Mesodermal cell (in vitro differentiated cells): ENCODE results near the gene MAN2B1.
"Not testable (repeated sequence)": the region's sequence is repeated elsewhere in the genome, so short reads cannot be mapped to it uniquely, and the experiment has no call there.

Experiments
- H3K27ac ChIP-seq: 2 replicates; pipeline ENCODE4 v1.7.0; 2013; ENCODE audit warnings: mild to moderate bottlenecking, low read depth, low read length, moderate library complexity; ENCODE audit not compliant: severe bottlenecking
- H3K36me3 ChIP-seq: 2 replicates; pipeline ENCODE4 v1.7.1; 2013; ENCODE audit warnings: mild to moderate bottlenecking, low read length, moderate library complexity; ENCODE audit not compliant: control insufficient read depth, insufficient read depth
- H3K4me1 ChIP-seq: one replicate; pipeline ENCODE4 v1.7.1; 2013; ENCODE audit warnings: mild to moderate bottlenecking, low read length; ENCODE audit not compliant: insufficient read depth, control insufficient read depth, poor library complexity, severe bottlenecking
- H3K4me3 ChIP-seq: 2 replicates; pipeline ENCODE4 v1.7.0; 2013; ENCODE audit warnings: low read length, control low read depth, mild to moderate bottlenecking; ENCODE audit not compliant: insufficient read depth, poor library complexity, severe bottlenecking; ENCODE audit errors: extremely low read depth
- H3K9me3 ChIP-seq: 2 replicates; pipeline ENCODE4 v1.7.1; 2013; ENCODE audit warnings: mild to moderate bottlenecking, low read length, moderate library complexity; ENCODE audit not compliant: control insufficient read depth
- WGBS, 2 experiments: methylation state at CpG; one replicate each; pipeline ENCODE4 v1.1.5; 2013; ENCODE audit warnings: missing lambda C conversion rate in 2 of 2; ENCODE audit not compliant: insufficient coverage in 2 of 2; 5-methylcytosine and 5-hydroxymethylcytosine counted together

The MAN2B1 gene

GRCh38 chr19:12701596-12702282 is 35.2 kb upstream of the MAN2B1 start:
- Histone ChIP-seq H3K27ac (no peak overlapping the region), H3K4me1 (no peaks in the 10 kb centered on the region), H3K36me3 (peaks cover 82% of the 10 kb centered on the region), H3K4me3 (no peak overlapping the region), H3K9me3 (no peaks in the 10 kb centered on the region)
- WGBS, 2 experiments: 96 to 98% methylated on average over 30 to 32 of the region's 33 CpGs

GRCh38 chr19:12698138-12698537 is 31.6 kb upstream of the MAN2B1 start:
- H3K4me1 ChIP-seq: peaks cover 4% of the 10 kb centered on the region
- no peak overlapping the region for H3K27ac ChIP-seq
- H3K4me3 ChIP-seq: no peak overlapping the region
- H3K36me3 ChIP-seq: peaks cover 46% of the 10 kb centered on the region
- no peaks in the 10 kb centered on the region for H3K9me3 ChIP-seq
- 85 to 96% methylated on average over 4 to 5 of the region's 6 CpGs for WGBS, 2 experiments

- 94 to 97% methylated on average over 22 of the region's 22 CpGs for WGBS, 2 experiments
- not testable (repeated sequence) for H3K9me3 ChIP-seq, H3K4me3 ChIP-seq, H3K27ac ChIP-seq, H3K4me1 ChIP-seq
- H3K36me3 ChIP-seq: peaks cover 46% of the 10 kb centered on the region
Measured at GRCh38 chr19:12697425-12697824, 30.9 kb upstream of the MAN2B1 start.

DNA sequence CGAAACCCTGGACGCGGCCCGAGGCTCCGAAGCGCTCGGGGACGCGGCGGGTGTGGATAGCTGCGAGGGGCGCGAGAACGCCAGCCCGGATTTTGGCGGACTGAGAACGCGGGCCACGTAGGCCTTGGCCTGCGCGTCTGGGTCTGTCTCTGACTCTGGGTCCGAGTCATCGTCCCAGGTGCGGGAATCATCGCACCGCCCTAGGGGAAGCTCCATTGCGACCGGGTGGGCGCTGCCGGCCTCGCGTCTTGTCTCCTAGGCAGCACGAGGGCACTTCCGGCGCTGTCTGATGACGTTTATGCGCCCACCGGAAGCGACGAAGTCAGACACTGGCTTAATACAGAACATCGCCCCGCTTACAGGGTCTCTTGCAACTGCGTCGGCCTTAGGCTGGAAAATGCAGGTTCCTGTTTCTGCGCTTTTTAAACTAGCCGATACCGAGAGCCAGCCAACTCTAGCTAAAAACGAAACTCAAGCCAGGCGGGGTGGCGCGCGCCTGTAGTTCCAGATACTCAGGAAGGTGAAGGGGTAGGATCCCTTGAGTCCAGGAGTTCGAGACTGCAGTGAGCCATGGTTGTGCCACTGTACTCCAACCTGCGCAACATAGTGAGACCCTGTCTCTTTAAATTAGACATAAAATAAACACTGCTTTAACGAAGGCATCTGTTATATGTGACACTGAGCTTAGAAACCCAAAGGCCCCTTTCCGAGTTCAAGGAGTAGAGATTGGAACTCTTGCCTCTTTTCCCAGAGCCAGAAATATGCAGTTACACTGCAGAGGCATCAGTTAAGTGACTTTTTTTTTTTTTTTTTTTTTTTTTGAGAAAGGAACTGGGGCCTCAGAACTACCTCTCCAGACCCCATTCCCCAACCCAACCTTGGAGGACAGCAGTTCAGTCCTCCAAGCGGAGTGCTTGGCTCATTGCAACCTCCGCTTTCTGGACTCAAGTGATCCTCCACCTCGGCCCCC is 30.1 kb upstream of the MAN2B1 start, which contains the start of gene FBXW9:
Gene FBXW9 (minus strand): TSS at position 266 of the 970 bp plus-strand sequence. CDS start 50 bp downstream, at position 216.
- WGBS, 2 experiments: 12% methylated on average over 51 to 56 of the region's 59 CpGs
- Histone ChIP-seq H3K36me3 (peaks cover 38% of the 10 kb centered on the region), H3K4me1 (peaks cover 4% of the 10 kb centered on the region), H3K4me3 (peak within 1 kb of the TSS; percentile 66), H3K27ac (peak within 1 kb of the TSS; percentile 91), H3K9me3 (no peaks in the 10 kb centered on the region)

- no peaks in the 10 kb centered on the region for H3K9me3 ChIP-seq
- H3K4me1 ChIP-seq: peaks cover 4% of the 10 kb centered on the region
- H3K27ac ChIP-seq: no peak overlapping the region
- H3K36me3 ChIP-seq: peaks cover 31% of the 10 kb centered on the region
- 3 to 6% methylated on average over 24 to 29 of the region's 36 CpGs for WGBS, 2 experiments
- peak overlapping the region; percentile 66 for H3K4me3 ChIP-seq
Measured at GRCh38 chr19:12695997-12696365, 29.4 kb upstream of the MAN2B1 start.

DNA sequence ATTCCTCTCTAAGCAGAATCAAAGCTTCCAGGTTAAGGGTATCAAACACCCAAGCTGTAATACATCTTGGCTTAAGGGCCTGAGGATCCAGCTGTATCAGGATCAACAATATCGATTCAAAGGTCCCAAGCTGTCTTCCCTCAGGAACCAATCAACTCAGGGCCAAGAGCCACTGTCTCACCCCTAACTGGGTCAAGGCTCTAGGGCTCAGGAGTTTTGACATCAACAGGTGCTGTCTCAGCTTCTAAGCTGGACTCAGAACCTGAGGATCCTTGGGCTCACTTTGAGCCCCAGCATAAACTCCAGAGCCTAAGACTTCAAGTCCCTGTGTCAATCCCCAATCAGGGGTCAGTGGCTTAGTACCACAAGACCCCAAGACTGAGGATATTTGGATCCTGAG is 29.0 kb upstream of the MAN2B1 start:
- H3K4me1 ChIP-seq: peaks cover 4% of the 10 kb centered on the region
- H3K27ac ChIP-seq: no peak overlapping the region
- 90 to 100% methylated on average over 1 of the region's 1 CpG for WGBS, 2 experiments
- H3K9me3 ChIP-seq: no peaks in the 10 kb centered on the region
- peaks cover 27% of the 10 kb centered on the region for H3K36me3 ChIP-seq
- peak overlapping the region; percentile 66 for H3K4me3 ChIP-seq

DNA sequence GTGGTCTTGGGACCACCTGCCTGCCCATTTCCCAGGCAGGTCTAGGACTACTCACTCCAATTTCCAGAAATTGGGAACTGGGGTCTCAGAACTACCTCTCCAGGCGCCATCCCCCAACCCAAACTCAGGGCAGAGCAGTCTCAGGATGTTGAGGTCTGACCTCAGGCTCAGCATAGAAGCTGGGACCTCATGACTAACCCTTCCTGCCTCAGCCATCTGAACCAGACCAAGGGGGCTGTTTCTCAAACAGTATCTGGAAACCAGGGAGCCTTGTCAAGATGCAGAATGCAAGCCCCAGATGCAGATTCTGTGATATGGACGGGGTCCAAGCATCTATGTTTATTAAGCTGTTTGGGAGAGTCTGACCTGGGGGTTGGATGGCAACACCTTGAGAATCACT is 28.6 kb upstream of the MAN2B1 start:
- WGBS, 2 experiments: 86 to 100% methylated on average over 2 of the region's 2 CpGs
- H3K36me3 ChIP-seq: peaks cover 25% of the 10 kb centered on the region
- H3K4me3 ChIP-seq: peak overlapping the region; percentile 66

DNA sequence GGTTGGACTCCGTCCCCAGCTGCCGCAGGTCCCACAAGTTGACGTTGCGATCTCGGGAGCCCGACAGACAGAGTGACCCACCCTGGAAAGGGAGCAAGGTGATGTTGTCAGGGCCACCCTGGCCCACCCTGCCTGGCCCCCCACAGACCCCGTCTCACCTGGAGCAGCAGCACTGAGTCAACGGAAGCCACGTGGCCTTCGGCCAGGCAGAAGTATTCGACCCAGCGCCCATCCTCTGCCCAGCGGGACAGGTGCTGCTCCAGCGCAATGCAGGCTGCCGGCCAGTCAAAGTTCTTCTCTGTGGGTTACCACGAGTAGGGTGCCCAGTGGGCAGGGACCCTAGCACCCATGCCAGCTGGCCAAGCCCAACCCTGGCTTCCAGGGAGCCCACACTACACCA is 28.1 kb upstream of the MAN2B1 start:
- H3K27ac ChIP-seq: no peak overlapping the region
- WGBS, 2 experiments: 92 to 95% methylated on average over 15 to 16 of the region's 16 CpGs
- peaks cover 4% of the 10 kb centered on the region for H3K4me1 ChIP-seq
- no peak overlapping the region for H3K4me3 ChIP-seq
- H3K36me3 ChIP-seq: peaks cover 21% of the 10 kb centered on the region
- H3K9me3 ChIP-seq: no peaks in the 10 kb centered on the region

More for the DNA sequence above, 28.6 kb upstream of the MAN2B1 start:
- H3K4me1 ChIP-seq: peaks cover 4% of the 10 kb centered on the region
- H3K27ac ChIP-seq: no peak overlapping the region
- H3K9me3 ChIP-seq: no peaks in the 10 kb centered on the region

GRCh38 chr19:12692960-12693359 is 26.4 kb upstream of the MAN2B1 start:
- Histone ChIP-seq H3K4me3 (no peak overlapping the region), H3K36me3 (peaks cover 8% of the 10 kb centered on the region), H3K27ac (no peak overlapping the region), H3K9me3 (no peaks in the 10 kb centered on the region), H3K4me1 (peaks cover 4% of the 10 kb centered on the region)
- WGBS, 2 experiments: 90 to 100% methylated on average over 4 to 5 of the region's 5 CpGs

DNA sequence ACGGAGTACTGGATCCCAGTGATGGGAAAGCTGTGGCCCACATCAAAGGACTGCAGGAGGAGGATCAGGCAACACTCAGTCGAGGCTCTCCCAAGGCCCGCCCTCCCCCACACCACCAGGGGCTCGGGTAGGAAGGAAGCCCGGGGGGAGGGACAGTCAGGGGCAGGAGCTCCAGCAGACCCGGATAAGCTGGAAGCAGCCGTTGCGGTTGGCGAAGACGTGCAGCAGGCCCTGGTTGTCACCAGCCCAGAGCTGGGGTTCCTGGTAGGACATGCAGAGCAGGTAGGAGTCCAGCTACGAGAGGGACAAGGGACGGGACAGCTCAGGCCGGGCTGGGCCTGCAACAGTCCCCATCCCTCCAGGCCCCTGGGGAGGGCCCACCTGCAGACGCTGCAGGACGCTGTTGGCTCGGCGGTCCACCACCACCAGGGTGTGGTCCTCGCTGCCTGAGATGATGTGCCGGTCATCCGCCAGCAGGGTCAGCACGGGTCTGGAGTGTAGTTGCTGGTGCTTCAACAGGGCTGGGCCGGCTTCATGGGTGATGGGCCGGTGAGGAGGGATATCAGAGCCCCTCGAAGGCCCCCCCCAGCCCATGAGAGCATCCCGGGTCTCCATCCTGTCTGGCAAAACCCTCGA is 23.2 kb upstream of the MAN2B1 start:
- 91 to 96% methylated on average over 17 to 23 of the region's 26 CpGs for WGBS, 2 experiments
- no peaks in the 10 kb centered on the region for H3K4me1 ChIP-seq
- H3K36me3 ChIP-seq: peaks cover 8% of the 10 kb centered on the region
- no peaks in the 10 kb centered on the region for H3K9me3 ChIP-seq
- no peak overlapping the region for H3K27ac ChIP-seq
- H3K4me3 ChIP-seq: no peak overlapping the region
